ENCODE results near the gene POLR1A.

- TF ChIP-seq, protein P1, sequence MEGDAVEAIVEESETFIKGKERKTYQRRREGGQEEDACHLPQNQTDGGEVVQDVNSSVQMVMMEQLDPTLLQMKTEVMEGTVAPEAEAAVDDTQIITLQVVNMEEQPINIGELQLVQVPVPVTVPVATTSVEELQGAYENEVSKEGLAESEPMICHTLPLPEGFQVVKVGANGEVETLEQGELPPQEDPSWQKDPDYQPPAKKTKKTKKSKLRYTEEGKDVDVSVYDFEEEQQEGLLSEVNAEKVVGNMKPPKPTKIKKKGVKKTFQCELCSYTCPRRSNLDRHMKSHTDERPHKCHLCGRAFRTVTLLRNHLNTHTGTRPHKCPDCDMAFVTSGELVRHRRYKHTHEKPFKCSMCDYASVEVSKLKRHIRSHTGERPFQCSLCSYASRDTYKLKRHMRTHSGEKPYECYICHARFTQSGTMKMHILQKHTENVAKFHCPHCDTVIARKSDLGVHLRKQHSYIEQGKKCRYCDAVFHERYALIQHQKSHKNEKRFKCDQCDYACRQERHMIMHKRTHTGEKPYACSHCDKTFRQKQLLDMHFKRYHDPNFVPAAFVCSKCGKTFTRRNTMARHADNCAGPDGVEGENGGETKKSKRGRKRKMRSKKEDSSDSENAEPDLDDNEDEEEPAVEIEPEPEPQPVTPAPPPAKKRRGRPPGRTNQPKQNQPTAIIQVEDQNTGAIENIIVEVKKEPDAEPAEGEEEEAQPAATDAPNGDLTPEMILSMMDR (IDR thresholded peaks at IDR 0.05; ENCODE audit: low read depth, low read length, missing input control), result no peak
- TF ChIP-seq HNF4A (conservative IDR thresholded peaks at IDR 0.05) (no peak), FOXA1 (IDR thresholded peaks at IDR 0.05) (no peak)
Observed at GRCh38 chr2:86135653-86136052, 30.0 kb upstream of the POLR1A start.
